ENCODE measurements around the gene LIME1.

Gene LIME1

GRCh38 chr20:63703471-63703975, 32.9 kb upstream of the LIME1 start:
- Histone ChIP-seq H3K9ac (ENCODE audit: low read length in 5 of 5) (no peak overlapping the region), H3K36me3 (ENCODE audit: control insufficient read depth in 5 of 5, insufficient read depth in 5 of 5, low read length in 5 of 5) (peaks cover 0 to 40% (median 32%) of the 10 kb centered on the region in 5 donors), H3K27me3 (ENCODE audit: control insufficient read depth in 5 of 5, insufficient read depth in 4 of 5, low read length in 5 of 5) (peaks cover 0 to 2% (median 0%) of the 10 kb centered on the region in 5 donors), H3K9me3 (ENCODE audit: control insufficient read depth in 5 of 5, low read length in 5 of 5) (no peaks in the 10 kb centered on the region), H3K4me1 (ENCODE audit: control insufficient read depth in 5 of 5, insufficient read depth in 5 of 5, low read length in 5 of 5) (peaks cover 8 to 33% (median 28%) of the 10 kb centered on the region in 5 donors), H3K4me3 (ENCODE audit: low read depth in 1 of 5, low read length in 5 of 5) (no peak overlapping the region), H3K27ac (ENCODE audit: low read depth, low read length) (no peak overlapping the region)

GRCh38 chr20:63703976-63704748, 32.3 kb upstream of the LIME1 start:
- H3K27me3 ChIP-seq (ENCODE audit: control insufficient read depth in 5 of 5, insufficient read depth in 4 of 5, low read length in 5 of 5): peaks cover 0 to 2% (median 0%) of the 10 kb centered on the region in 5 donors
- H3K27ac ChIP-seq (ENCODE audit: low read depth, low read length): no peak overlapping the region
- no peaks in the 10 kb centered on the region for H3K9me3 ChIP-seq (ENCODE audit: control insufficient read depth in 5 of 5, low read length in 5 of 5)
- no peak overlapping the region for H3K4me3 ChIP-seq (ENCODE audit: low read depth in 1 of 5, low read length in 5 of 5)
- no peak overlapping the region for H3K9ac ChIP-seq (ENCODE audit: low read length in 5 of 5)
- H3K36me3 ChIP-seq (ENCODE audit: control insufficient read depth in 5 of 5, insufficient read depth in 5 of 5, low read length in 5 of 5): peaks cover 0 to 44% (median 34%) of the 10 kb centered on the region in 5 donors
- peaks cover 12 to 33% (median 28%) of the 10 kb centered on the region in 5 donors for H3K4me1 ChIP-seq (ENCODE audit: control insufficient read depth in 5 of 5, insufficient read depth in 5 of 5, low read length in 5 of 5)

DNA sequence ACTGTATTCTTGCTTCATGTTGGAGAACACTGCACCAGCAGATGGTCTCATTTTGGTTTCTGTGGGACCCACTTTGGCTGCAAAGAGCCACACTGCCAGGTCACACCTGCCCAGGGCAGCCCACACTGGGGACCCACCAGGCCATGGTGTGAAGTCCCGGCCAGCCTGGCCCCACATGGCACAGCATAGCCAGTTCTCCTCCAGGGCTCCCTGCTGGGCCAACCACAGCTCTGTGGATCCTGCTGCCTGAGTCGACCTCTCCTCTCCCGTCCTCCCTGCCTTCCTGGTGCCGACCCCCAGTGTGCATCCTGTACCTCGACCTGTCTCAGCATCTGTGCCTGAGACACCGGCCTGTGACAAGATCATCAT, 31.7 kb upstream of the LIME1 start:
- Histone ChIP-seq H3K4me3 (ENCODE audit: low read depth in 1 of 5, low read length in 5 of 5) (no peak overlapping the region), H3K36me3 (ENCODE audit: control insufficient read depth in 5 of 5, insufficient read depth in 5 of 5, low read length in 5 of 5) (peaks cover 0 to 44% (median 37%) of the 10 kb centered on the region in 5 donors), H3K27ac (ENCODE audit: low read depth, low read length) (no peak overlapping the region), H3K9ac (ENCODE audit: low read length in 5 of 5) (no peak overlapping the region), H3K9me3 (ENCODE audit: control insufficient read depth in 5 of 5, low read length in 5 of 5) (no peaks in the 10 kb centered on the region), H3K27me3 (ENCODE audit: control insufficient read depth in 5 of 5, insufficient read depth in 4 of 5, low read length in 5 of 5) (peaks cover 0 to 2% (median 0%) of the 10 kb centered on the region in 5 donors), H3K4me1 (ENCODE audit: control insufficient read depth in 5 of 5, insufficient read depth in 5 of 5, low read length in 5 of 5) (peaks cover 12 to 33% (median 26%) of the 10 kb centered on the region in 5 donors)

- peaks cover 0 to 46% (median 38%) of the 10 kb centered on the region in 5 donors for H3K36me3 ChIP-seq (ENCODE audit: control insufficient read depth in 5 of 5, insufficient read depth in 5 of 5, low read length in 5 of 5)
Measured at GRCh38 chr20:63705232-63706026, 31.0 kb upstream of the LIME1 start.

DNA sequence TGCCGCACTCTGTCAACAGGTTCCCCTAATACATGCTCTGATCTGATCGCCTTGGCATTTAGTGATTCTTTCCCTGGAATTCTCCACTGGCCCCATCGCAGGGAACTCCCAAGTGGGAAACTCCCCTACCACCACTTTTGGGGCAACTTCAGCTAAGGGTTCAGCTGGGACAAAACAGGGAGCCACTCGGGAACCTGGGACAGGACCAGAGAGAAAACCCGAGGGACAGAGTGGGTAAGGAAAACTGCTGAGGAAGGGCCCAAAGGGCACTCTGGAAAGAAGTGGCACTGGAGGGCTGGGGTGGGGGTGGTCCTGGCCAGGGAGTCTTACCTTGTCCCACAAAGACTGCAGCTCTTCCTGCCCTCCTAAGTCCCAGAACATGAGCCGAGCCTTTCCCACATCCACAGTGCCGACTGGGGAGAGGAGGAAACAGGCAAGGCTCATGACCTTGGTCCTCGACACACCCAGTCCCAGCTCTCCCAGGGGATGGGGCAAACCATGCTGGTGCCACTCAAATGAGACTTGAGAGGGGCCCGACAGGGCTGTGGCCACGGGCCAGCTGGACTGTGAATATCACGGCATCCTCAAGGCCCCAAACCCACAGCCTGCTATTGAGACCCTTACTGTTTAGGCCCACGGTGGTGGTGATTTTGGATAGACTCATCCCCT, 30.3 kb upstream of the LIME1 start:
- peaks cover 0 to 48% (median 40%) of the 10 kb centered on the region in 5 donors for H3K36me3 ChIP-seq (ENCODE audit: control insufficient read depth in 5 of 5, insufficient read depth in 5 of 5, low read length in 5 of 5)
- peak overlapping the region in 4 of 5 donors; percentile 73 to 87 (median 76) for H3K4me3 ChIP-seq (ENCODE audit: low read depth in 1 of 5, low read length in 5 of 5)
- peak overlapping the region; percentile 87 for H3K27ac ChIP-seq (ENCODE audit: low read depth, low read length)
- H3K27me3 ChIP-seq (ENCODE audit: control insufficient read depth in 5 of 5, insufficient read depth in 4 of 5, low read length in 5 of 5): peaks cover 0 to 2% (median 0%) of the 10 kb centered on the region in 5 donors
- H3K4me1 ChIP-seq (ENCODE audit: control insufficient read depth in 5 of 5, insufficient read depth in 5 of 5, low read length in 5 of 5): peaks cover 12 to 30% (median 26%) of the 10 kb centered on the region in 5 donors
- H3K9ac ChIP-seq (ENCODE audit: low read length in 5 of 5): peak overlapping the region; percentile 81 to 95 (median 87)
- H3K9me3 ChIP-seq (ENCODE audit: control insufficient read depth in 5 of 5, low read length in 5 of 5): no peaks in the 10 kb centered on the region

More at GRCh38 chr20:63705232-63706026, 31.0 kb upstream of the LIME1 start:
- H3K9me3 ChIP-seq (ENCODE audit: control insufficient read depth in 5 of 5, low read length in 5 of 5): no peaks in the 10 kb centered on the region
- H3K4me3 ChIP-seq (ENCODE audit: low read depth in 1 of 5, low read length in 5 of 5): no peak overlapping the region
- H3K4me1 ChIP-seq (ENCODE audit: control insufficient read depth in 5 of 5, insufficient read depth in 5 of 5, low read length in 5 of 5): peaks cover 12 to 30% (median 26%) of the 10 kb centered on the region in 5 donors
- no peak overlapping the region for H3K27ac ChIP-seq (ENCODE audit: low read depth, low read length)
- H3K27me3 ChIP-seq (ENCODE audit: control insufficient read depth in 5 of 5, insufficient read depth in 4 of 5, low read length in 5 of 5): peaks cover 0 to 2% (median 0%) of the 10 kb centered on the region in 5 donors
- no peak overlapping the region for H3K9ac ChIP-seq (ENCODE audit: low read length in 5 of 5)

- Histone ChIP-seq H3K9ac (ENCODE audit: low read length in 5 of 5) (peak overlapping the region; percentile 81 to 95 (median 87)), H3K36me3 (ENCODE audit: control insufficient read depth in 5 of 5, insufficient read depth in 5 of 5, low read length in 5 of 5) (peaks cover 3 to 56% (median 45%) of the 10 kb centered on the region in 5 donors), H3K27me3 (ENCODE audit: control insufficient read depth in 5 of 5, insufficient read depth in 4 of 5, low read length in 5 of 5) (peaks cover 0 to 2% (median 0%) of the 10 kb centered on the region in 5 donors), H3K4me1 (ENCODE audit: control insufficient read depth in 5 of 5, insufficient read depth in 5 of 5, low read length in 5 of 5) (peaks cover 12 to 30% (median 26%) of the 10 kb centered on the region in 5 donors), H3K27ac (ENCODE audit: low read depth, low read length) (peak overlapping the region; percentile 87), H3K9me3 (ENCODE audit: control insufficient read depth in 5 of 5, low read length in 5 of 5) (no peaks in the 10 kb centered on the region), H3K4me3 (ENCODE audit: low read depth in 1 of 5, low read length in 5 of 5) (peak overlapping the region; percentile 73 to 87 (median 76))
Measured at GRCh38 chr20:63706852-63707557, 29.5 kb upstream of the LIME1 start.

GRCh38 chr20:63707558-63708300, 28.7 kb upstream of the LIME1 start, which contains the start of the genes ARFRP1 and ZGPAT:
Gene ARFRP1, minus strand, starts transcription at chr20:63707976. Its CDS starts 885 bp downstream, at chr20:63707091.
Gene ZGPAT, plus strand, starts transcription at chr20:63708039. Its CDS starts 542 bp downstream, at chr20:63708581.
- peak within 1 kb of the TSS; percentile 81 to 95 (median 89) for H3K9ac ChIP-seq (ENCODE audit: low read length in 5 of 5)
- H3K36me3 ChIP-seq (ENCODE audit: control insufficient read depth in 5 of 5, insufficient read depth in 5 of 5, low read length in 5 of 5): peaks cover 7 to 60% (median 47%) of the 10 kb centered on the region in 5 donors
- peaks cover 12 to 30% (median 26%) of the 10 kb centered on the region in 5 donors for H3K4me1 ChIP-seq (ENCODE audit: control insufficient read depth in 5 of 5, insufficient read depth in 5 of 5, low read length in 5 of 5)
- H3K4me3 ChIP-seq (ENCODE audit: low read depth in 1 of 5, low read length in 5 of 5): peak within 1 kb of the TSS; percentile 73 to 87 (median 76)
- H3K27me3 ChIP-seq (ENCODE audit: control insufficient read depth in 5 of 5, insufficient read depth in 4 of 5, low read length in 5 of 5): peaks cover 0 to 2% (median 0%) of the 10 kb centered on the region in 5 donors
- peaks cover 0 to 2% (median 0%) of the 10 kb centered on the region in 5 donors for H3K9me3 ChIP-seq (ENCODE audit: control insufficient read depth in 5 of 5, low read length in 5 of 5)
- H3K27ac ChIP-seq (ENCODE audit: low read depth, low read length): peak within 1 kb of the TSS; percentile 87

- H3K9ac ChIP-seq (ENCODE audit: low read length in 5 of 5): peak overlapping the region; percentile 16 to 91 (median 86)
- H3K4me1 ChIP-seq (ENCODE audit: control insufficient read depth in 5 of 5, insufficient read depth in 5 of 5, low read length in 5 of 5): peaks cover 12 to 30% (median 26%) of the 10 kb centered on the region in 5 donors
- peaks cover 0 to 2% (median 0%) of the 10 kb centered on the region in 5 donors for H3K27me3 ChIP-seq (ENCODE audit: control insufficient read depth in 5 of 5, insufficient read depth in 4 of 5, low read length in 5 of 5)
- peak overlapping the region; percentile 55 to 87 (median 76) for H3K4me3 ChIP-seq (ENCODE audit: low read depth in 1 of 5, low read length in 5 of 5)
- H3K27ac ChIP-seq (ENCODE audit: low read depth, low read length): peak overlapping the region; percentile 16
- H3K36me3 ChIP-seq (ENCODE audit: control insufficient read depth in 5 of 5, insufficient read depth in 5 of 5, low read length in 5 of 5): peaks cover 7 to 59% (median 45%) of the 10 kb centered on the region in 5 donors
- H3K9me3 ChIP-seq (ENCODE audit: control insufficient read depth in 5 of 5, low read length in 5 of 5): peaks cover 0 to 2% (median 0%) of the 10 kb centered on the region in 5 donors
Measured at GRCh38 chr20:63708301-63709148, 27.9 kb upstream of the LIME1 start.

Measured in subcutaneous abdominal adipose tissue (tissue), 5 donors.